Activated naive CD8-positive, alpha-beta T cell treated with anti-CD3 and anti-CD28 coated beads, Interleukin-2, amount 50 U/mL, for 24 hours (primary cell): ENCODE data around the gene HS2ST1.
"Not testable (repeated sequence)": the region's sequence is repeated elsewhere in the genome, so short reads cannot be mapped to it uniquely, and the experiment has no call there.

Source experiments
- ATAC-seq: fragments of 150-1000 bp; cut with Tn5 transposase; one replicate; pipeline ENCODE4 v1.10.0; 2021
- DNase-seq: peaks from one replicate; pipeline ENCODE4 v3.0.0; 2021
- H3K27ac Mint-ChIP-seq: one replicate; pipeline ENCODE4 v1.8.0; 2021; ENCODE audit warnings: mild to moderate bottlenecking, mixed read lengths
- H3K27me3 Mint-ChIP-seq: one replicate; pipeline ENCODE4 v1.8.0; 2021; ENCODE audit warnings: mixed read lengths
- H3K36me3 Mint-ChIP-seq: one replicate; pipeline ENCODE4 v1.8.0; 2021; ENCODE audit warnings: low read depth, mixed read lengths
- H3K4me1 Mint-ChIP-seq: one replicate; pipeline ENCODE4 v1.8.0; 2021; ENCODE audit warnings: mixed read lengths
- H3K4me3 Mint-ChIP-seq: one replicate; pipeline ENCODE4 v1.8.0; 2021; ENCODE audit warnings: mild to moderate bottlenecking, moderate library complexity, mixed read lengths
- H3K9me3 Mint-ChIP-seq: one replicate; pipeline ENCODE4 v1.8.0; 2021; ENCODE audit warnings: mixed read lengths

HS2ST1 gene

DNA sequence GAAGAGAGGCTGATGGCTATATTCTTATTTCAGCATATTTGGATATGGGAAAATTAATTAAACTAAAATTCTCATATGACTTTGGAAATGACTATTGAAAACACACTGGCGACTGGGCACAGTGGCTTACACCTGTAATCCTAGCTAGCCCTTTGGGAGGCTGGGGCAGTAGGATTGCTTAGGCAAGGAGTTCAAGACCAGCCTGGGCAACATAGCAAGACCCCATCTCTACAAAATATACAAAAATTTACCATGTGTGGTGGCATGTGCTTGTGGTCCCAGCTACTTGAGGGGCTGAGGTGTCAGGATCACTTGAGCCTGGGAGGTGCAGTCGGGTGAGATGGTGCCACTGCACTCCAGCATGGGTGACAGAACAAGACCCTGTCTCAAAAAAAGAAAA lies 26.2 kb downstream of the HS2ST1 start:
- ATAC-seq: no peak
- no peaks in the 10 kb centered on the region for H3K27me3 Mint-ChIP-seq
- no peak overlapping the region for H3K27ac Mint-ChIP-seq
- H3K36me3 Mint-ChIP-seq: peaks cover 2% of the 10 kb centered on the region
- H3K4me3 Mint-ChIP-seq: no peak overlapping the region
- H3K9me3 Mint-ChIP-seq: no peaks in the 10 kb centered on the region
- DNase-seq: no peak
- H3K4me1 Mint-ChIP-seq: peaks cover 6% of the 10 kb centered on the region

DNA sequence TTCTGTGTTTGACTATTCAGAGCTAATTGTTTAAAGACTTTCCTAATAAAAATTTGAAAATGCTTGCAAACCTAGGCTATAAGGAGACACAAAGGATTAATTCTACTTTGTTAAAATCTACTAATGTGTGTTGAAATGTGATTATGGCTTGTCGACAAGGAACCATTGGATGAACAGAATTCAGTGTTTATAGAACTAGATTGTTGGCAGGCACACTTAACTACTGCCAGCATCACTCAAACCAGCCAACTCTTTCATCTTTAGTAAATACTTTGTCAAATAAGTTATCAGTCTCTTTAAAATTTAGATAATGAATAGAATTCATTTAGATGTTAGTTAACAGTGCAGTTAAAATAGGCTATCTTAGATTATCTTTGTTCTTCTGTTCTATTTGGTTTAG lies 27.6 kb downstream of the HS2ST1 start:
- Mint-ChIP-seq H3K36me3 (peaks cover 2% of the 10 kb centered on the region), H3K9me3 (no peaks in the 10 kb centered on the region), H3K27me3 (no peaks in the 10 kb centered on the region), H3K4me3 (no peak overlapping the region), H3K4me1 (peaks cover 8% of the 10 kb centered on the region), H3K27ac (no peak overlapping the region)
- ATAC-seq (no peak), DNase-seq (no peak)

DNA sequence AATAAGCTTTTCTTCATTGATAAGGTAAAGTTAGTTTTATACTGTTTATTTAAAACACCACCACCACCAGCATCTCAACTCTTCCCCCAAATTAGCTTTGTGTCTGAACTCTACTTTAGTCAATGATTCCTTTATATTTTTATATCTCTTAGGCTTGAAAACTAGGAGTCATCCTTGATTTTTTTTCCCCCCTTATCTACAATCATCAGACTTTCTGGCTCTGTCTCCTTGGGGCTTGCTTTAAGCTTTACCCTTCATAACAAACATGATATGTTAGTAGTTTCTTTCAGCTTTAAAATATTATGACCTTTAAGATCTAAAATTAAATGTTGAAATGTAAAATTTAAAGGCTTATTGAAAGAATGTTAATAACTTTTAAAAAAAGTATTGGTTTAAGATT lies 28.3 kb downstream of the HS2ST1 start:
- Mint-ChIP-seq H3K9me3 (no peaks in the 10 kb centered on the region), H3K36me3 (peaks cover 2% of the 10 kb centered on the region), H3K4me3 (no peak overlapping the region), H3K4me1 (peaks cover 8% of the 10 kb centered on the region), H3K27me3 (no peaks in the 10 kb centered on the region), H3K27ac (no peak overlapping the region)
- DNase-seq (no peak), ATAC-seq (no peak)

GRCh38 chr1:86948212-86948611 lies 33.8 kb downstream of the HS2ST1 start:
- H3K9me3 Mint-ChIP-seq: no peaks in the 10 kb centered on the region
- ATAC-seq: no peak

GRCh38 chr1:86950712-86951419 lies 36.4 kb downstream of the HS2ST1 start:
- H3K27ac Mint-ChIP-seq: no peak overlapping the region
- DNase-seq: no peak
- no peak for ATAC-seq
- H3K27me3 Mint-ChIP-seq: no peaks in the 10 kb centered on the region
- no peaks in the 10 kb centered on the region for H3K36me3 Mint-ChIP-seq
- no peak overlapping the region for H3K4me3 Mint-ChIP-seq
- no peaks in the 10 kb centered on the region for H3K9me3 Mint-ChIP-seq
- peaks cover 13% of the 10 kb centered on the region for H3K4me1 Mint-ChIP-seq

More at GRCh38 chr1:86948212-86948611, 33.8 kb downstream of the HS2ST1 start:
- Mint-ChIP-seq H3K4me1 (peaks cover 4% of the 10 kb centered on the region), H3K27me3 (no peaks in the 10 kb centered on the region), H3K36me3 (peaks cover 2% of the 10 kb centered on the region), H3K4me3 (no peak overlapping the region), H3K27ac (no peak overlapping the region)
- DNase-seq: no peak

DNA sequence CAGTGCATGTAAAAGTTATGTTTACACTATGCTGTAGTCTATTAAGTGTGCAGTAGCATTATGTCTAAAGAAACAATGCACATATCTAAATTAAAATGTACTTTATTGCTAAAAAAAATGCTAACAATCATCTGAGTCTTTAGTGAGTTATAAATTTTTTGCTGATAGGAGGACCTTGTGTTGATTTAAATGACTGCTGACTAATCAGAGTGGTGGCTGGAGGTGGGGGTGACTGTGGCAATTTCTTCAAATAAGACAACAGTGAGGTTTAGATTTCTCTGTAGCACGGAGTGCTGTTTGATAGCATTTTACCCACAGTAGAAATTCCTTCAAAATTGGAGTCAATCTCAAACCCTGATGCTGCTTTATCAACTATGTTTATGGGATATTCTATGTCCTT lies 37.0 kb downstream of the HS2ST1 start:
- no peaks in the 10 kb centered on the region for H3K36me3 Mint-ChIP-seq
- H3K9me3 Mint-ChIP-seq: no peaks in the 10 kb centered on the region
- no peaks in the 10 kb centered on the region for H3K27me3 Mint-ChIP-seq
- no peak overlapping the region for H3K27ac Mint-ChIP-seq
- DNase-seq (no peak), ATAC-seq (no peak)
- peaks cover 13% of the 10 kb centered on the region for H3K4me1 Mint-ChIP-seq
- H3K4me3 Mint-ChIP-seq: no peak overlapping the region

DNA sequence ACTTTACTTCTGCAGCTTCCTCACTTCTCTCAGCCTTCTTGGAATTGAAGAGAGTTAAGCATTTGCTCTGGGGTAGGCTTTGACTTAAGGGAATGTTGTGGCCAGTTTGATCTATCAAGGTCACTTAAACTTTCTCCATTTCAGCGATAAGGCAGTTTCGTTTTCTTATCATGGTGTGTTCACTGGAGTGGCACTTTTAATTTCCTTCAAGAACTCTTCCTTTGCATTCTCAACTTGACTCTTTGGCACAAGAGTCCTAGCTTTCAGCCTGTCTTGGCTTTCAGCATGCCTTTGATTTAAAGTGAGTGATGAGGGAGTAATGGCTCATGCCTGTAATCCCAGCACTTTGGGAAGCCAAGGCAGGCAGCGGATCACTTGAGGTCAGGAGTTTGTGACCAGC lies 38.7 kb downstream of the HS2ST1 start:
- Mint-ChIP-seq H3K36me3 (peaks cover under 1% of the 10 kb centered on the region), H3K27ac (no peak overlapping the region), H3K9me3 (no peaks in the 10 kb centered on the region), H3K27me3 (no peaks in the 10 kb centered on the region), H3K4me1 (peaks cover 11% of the 10 kb centered on the region), H3K4me3 (no peak overlapping the region)
- DNase-seq (no peak), ATAC-seq (no peak)

DNA sequence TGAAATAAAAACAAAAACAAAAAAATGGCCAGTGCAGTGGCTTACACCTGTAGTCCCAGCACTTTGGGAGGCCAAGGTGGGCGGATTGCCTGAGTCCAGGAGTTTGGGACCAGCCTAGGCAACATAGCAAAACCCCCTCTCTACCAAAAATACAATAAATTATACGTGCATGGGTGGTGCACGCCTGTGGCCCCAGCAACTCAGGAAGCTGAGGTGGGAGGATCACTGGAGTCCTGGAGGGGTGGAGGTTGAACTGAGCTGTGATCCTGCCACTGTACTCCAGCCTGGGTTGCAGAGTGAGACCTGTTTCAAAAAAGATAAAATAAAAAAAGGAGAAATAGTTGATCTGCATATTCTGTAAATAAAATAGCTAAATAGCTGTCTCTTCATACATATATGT lies 41.2 kb downstream of the HS2ST1 start:
- H3K27me3 Mint-ChIP-seq: no peaks in the 10 kb centered on the region
- H3K27ac Mint-ChIP-seq: no peak overlapping the region
- H3K9me3 Mint-ChIP-seq: no peaks in the 10 kb centered on the region
- H3K36me3 Mint-ChIP-seq: peaks cover 2% of the 10 kb centered on the region
- peaks cover 11% of the 10 kb centered on the region for H3K4me1 Mint-ChIP-seq
- H3K4me3 Mint-ChIP-seq: no peak overlapping the region
- DNase-seq (no peak), ATAC-seq (no peak)

DNA sequence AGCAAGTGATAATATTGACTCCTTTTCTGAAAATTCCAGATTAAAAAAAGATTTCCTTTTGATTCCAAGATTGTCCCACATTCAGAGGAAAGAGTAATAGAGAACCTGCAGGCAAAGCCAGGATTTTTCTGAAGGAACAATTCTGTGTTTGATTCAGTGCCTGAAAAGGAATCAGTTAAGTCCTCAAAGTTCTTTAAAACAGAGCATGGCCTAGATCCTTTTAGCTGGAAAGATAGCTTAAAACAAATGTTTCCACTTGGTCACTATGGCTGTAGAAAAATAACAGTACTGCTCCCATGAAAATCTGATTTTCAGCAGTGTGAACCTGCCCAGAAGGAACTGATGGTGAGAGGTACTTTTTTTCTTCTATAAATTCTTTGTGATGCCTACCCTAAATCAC lies 41.8 kb downstream of the HS2ST1 start:
- no peak for DNase-seq
- Mint-ChIP-seq H3K27ac (no peak overlapping the region), H3K27me3 (no peaks in the 10 kb centered on the region), H3K4me1 (peaks cover 11% of the 10 kb centered on the region), H3K4me3 (no peak overlapping the region), H3K9me3 (no peaks in the 10 kb centered on the region), H3K36me3 (peaks cover 2% of the 10 kb centered on the region)
- no peak for ATAC-seq

DNA sequence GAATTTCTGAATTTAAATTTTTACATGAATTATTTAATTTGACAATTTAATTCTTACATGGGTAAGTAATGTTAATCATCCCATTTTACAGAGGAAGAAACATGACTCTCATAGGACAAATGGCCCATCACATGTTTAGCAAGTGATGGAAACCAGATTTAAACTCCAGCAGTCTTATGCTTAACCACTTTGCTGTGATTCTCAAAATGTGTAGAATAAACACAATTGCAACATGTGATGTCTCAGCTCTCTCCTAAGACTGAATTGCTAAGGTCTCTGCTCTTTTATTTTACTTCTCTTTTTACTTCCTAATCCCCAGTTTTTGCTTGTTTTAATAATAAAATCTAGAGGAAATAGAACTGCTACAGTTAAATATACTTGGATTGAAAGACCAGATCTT lies 42.8 kb downstream of the HS2ST1 start:
- Mint-ChIP-seq H3K36me3 (peaks cover 2% of the 10 kb centered on the region), H3K4me3 (no peak overlapping the region), H3K27me3 (no peaks in the 10 kb centered on the region), H3K9me3 (no peaks in the 10 kb centered on the region), H3K4me1 (peaks cover 11% of the 10 kb centered on the region), H3K27ac (no peak overlapping the region)
- ATAC-seq: no peak
- no peak for DNase-seq

- no peak for DNase-seq
- no peak overlapping the region for H3K27ac Mint-ChIP-seq
- no peak for ATAC-seq
- no peak overlapping the region for H3K4me3 Mint-ChIP-seq
- no peaks in the 10 kb centered on the region for H3K4me1 Mint-ChIP-seq
- H3K27me3 Mint-ChIP-seq: no peaks in the 10 kb centered on the region
- H3K9me3 Mint-ChIP-seq: no peaks in the 10 kb centered on the region
- peaks cover 2% of the 10 kb centered on the region for H3K36me3 Mint-ChIP-seq
These were observed 46.1 kb downstream of the HS2ST1 start for GRCh38 chr1:86960548-86960947.

GRCh38 chr1:86963841-86964240 lies 49.4 kb downstream of the HS2ST1 start:
- H3K4me3 Mint-ChIP-seq, H3K27me3 Mint-ChIP-seq, H3K36me3 Mint-ChIP-seq, DNase-seq, H3K9me3 Mint-ChIP-seq, H3K27ac Mint-ChIP-seq, H3K4me1 Mint-ChIP-seq, ATAC-seq: not testable (repeated sequence)

DNA sequence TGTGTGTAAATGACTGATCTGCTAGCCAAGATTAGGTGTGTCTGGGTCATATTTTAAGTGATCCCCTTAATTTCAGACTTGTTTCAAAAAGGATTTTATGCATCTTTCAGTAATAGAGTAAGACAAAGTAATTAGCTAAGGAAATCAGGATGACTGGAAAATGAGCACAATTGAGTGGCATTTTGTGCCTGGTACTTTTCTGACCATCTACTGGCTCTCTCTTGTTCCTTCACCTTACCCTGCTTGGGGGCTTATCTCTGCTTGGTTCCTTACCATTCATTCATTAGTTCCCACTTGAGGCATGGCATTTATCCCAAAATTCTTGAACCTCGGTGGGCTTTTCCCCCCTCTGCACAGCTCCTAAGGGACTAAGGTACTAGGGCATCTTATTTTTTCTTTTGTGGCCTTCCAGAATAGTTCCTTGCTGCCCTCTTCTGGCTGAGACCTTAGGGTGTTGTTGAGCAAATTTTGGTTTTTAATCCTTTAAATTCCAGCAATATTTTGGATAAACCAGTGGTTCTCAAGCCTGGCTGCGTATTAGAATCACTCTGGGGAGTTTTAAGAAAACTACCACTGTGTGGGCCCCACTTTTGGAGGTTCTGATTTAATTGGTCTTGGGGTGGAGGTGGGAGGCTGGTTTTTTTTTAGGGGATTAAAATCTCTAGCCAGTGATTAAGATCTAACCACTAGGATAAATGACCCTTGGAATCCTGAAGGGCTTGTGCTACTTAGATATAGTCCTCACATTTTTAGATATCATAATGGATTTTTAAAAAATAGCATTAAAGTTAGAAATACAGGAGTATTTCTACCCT lies 50.8 kb downstream of the HS2ST1 start:
- H3K4me3 Mint-ChIP-seq: no peak overlapping the region
- no peak for ATAC-seq
- no peaks in the 10 kb centered on the region for H3K36me3 Mint-ChIP-seq
- no peak for DNase-seq
- H3K9me3 Mint-ChIP-seq: no peaks in the 10 kb centered on the region
- H3K27ac Mint-ChIP-seq: no peak overlapping the region
- no peaks in the 10 kb centered on the region for H3K4me1 Mint-ChIP-seq
- no peaks in the 10 kb centered on the region for H3K27me3 Mint-ChIP-seq

- no peak for DNase-seq
- Mint-ChIP-seq H3K36me3 (no peaks in the 10 kb centered on the region), H3K9me3 (no peaks in the 10 kb centered on the region), H3K27ac (no peak overlapping the region), H3K4me1 (no peaks in the 10 kb centered on the region), H3K27me3 (no peaks in the 10 kb centered on the region), H3K4me3 (no peak overlapping the region)
- ATAC-seq: no peak
These were observed 51.4 kb downstream of the HS2ST1 start for GRCh38 chr1:86965827-86966182.

- H3K36me3 Mint-ChIP-seq: no peaks in the 10 kb centered on the region
- H3K27ac Mint-ChIP-seq: no peak overlapping the region
- no peak for DNase-seq
- no peaks in the 10 kb centered on the region for H3K9me3 Mint-ChIP-seq
- H3K4me3 Mint-ChIP-seq: no peak overlapping the region
- H3K27me3 Mint-ChIP-seq: no peaks in the 10 kb centered on the region
- peaks cover 6% of the 10 kb centered on the region for H3K4me1 Mint-ChIP-seq
- ATAC-seq: no peak
These were observed 56.5 kb downstream of the HS2ST1 start for GRCh38 chr1:86970938-86971337.
